KOPT-K1 (cell line): ENCODE results near the gene CADM2.
"Not testable (repeated sequence)": the region's sequence is repeated elsewhere in the genome, so short reads cannot be mapped to it uniquely, and the experiment has no call there.

Source experiments
- H3K27ac ChIP-seq: fragments of 200-600 bp; sonication (generic); 2 replicates; pipeline ENCODE4 v1.5.1; 2016; ENCODE audit warnings: antibody characterized with exemption, mild to moderate bottlenecking, low read depth, low read length; ENCODE audit not compliant: poor library complexity, severe bottlenecking
- H3K36me3 ChIP-seq: fragments of 200-600 bp; sonication (generic); 2 replicates; pipeline ENCODE4 v1.5.1; 2017; ENCODE audit warnings: antibody characterized with exemption, mild to moderate bottlenecking, low read length, moderate library complexity; ENCODE audit not compliant: insufficient read depth
- H3K9me3 ChIP-seq: fragments of 200-600 bp; sonication (generic); 2 replicates; pipeline ENCODE4 v1.5.1; 2017; ENCODE audit warnings: antibody characterized with exemption, low read length, mild to moderate bottlenecking; ENCODE audit not compliant: insufficient read depth, poor library complexity, severe bottlenecking

CADM2 gene

GRCh38 chr3:85507052-85507451 is 548.3 kb downstream of the CADM2 start:
- H3K36me3 ChIP-seq, H3K27ac ChIP-seq, H3K9me3 ChIP-seq: not testable (repeated sequence)

- Histone ChIP-seq H3K36me3 (no peaks in the 10 kb centered on the region), H3K27ac (no peak overlapping the region), H3K9me3 (no peaks in the 10 kb centered on the region)
Measured at GRCh38 chr3:85508659-85509058, 549.9 kb downstream of the CADM2 start.

- no peak overlapping the region for H3K27ac ChIP-seq
- no peaks in the 10 kb centered on the region for H3K36me3 ChIP-seq
- H3K9me3 ChIP-seq: no peaks in the 10 kb centered on the region
Measured at GRCh38 chr3:85516146-85516545, 557.4 kb downstream of the CADM2 start.

- no peaks in the 10 kb centered on the region for H3K9me3 ChIP-seq
- H3K27ac ChIP-seq: no peak overlapping the region
- no peaks in the 10 kb centered on the region for H3K36me3 ChIP-seq
Measured at GRCh38 chr3:85524104-85524503, 565.3 kb downstream of the CADM2 start.

- Histone ChIP-seq H3K36me3 (no peaks in the 10 kb centered on the region), H3K9me3 (no peaks in the 10 kb centered on the region), H3K27ac (no peak overlapping the region)
Measured at GRCh38 chr3:85525264-85525663, 566.5 kb downstream of the CADM2 start.

- no peak overlapping the region for H3K27ac ChIP-seq
- H3K36me3 ChIP-seq: no peaks in the 10 kb centered on the region
- no peaks in the 10 kb centered on the region for H3K9me3 ChIP-seq
Measured at GRCh38 chr3:85533586-85533985, 574.8 kb downstream of the CADM2 start.

- H3K27ac ChIP-seq: no peak overlapping the region
- H3K9me3 ChIP-seq: no peaks in the 10 kb centered on the region
- no peaks in the 10 kb centered on the region for H3K36me3 ChIP-seq
Measured at GRCh38 chr3:85535517-85535916, 576.7 kb downstream of the CADM2 start.

- Histone ChIP-seq H3K9me3 (no peaks in the 10 kb centered on the region), H3K27ac (no peak overlapping the region), H3K36me3 (no peaks in the 10 kb centered on the region)
Measured at GRCh38 chr3:85539232-85539631, 580.4 kb downstream of the CADM2 start.

- H3K36me3 ChIP-seq: no peaks in the 10 kb centered on the region
- H3K27ac ChIP-seq: no peak overlapping the region
- no peaks in the 10 kb centered on the region for H3K9me3 ChIP-seq
Measured at GRCh38 chr3:85554153-85554552, 595.4 kb downstream of the CADM2 start.

GRCh38 chr3:85560088-85560785 is 601.4 kb downstream of the CADM2 start:
- H3K27ac ChIP-seq: no peak overlapping the region
- H3K9me3 ChIP-seq: no peaks in the 10 kb centered on the region
- no peaks in the 10 kb centered on the region for H3K36me3 ChIP-seq

GRCh38 chr3:85567071-85567676 is 608.4 kb downstream of the CADM2 start:
- no peak overlapping the region for H3K27ac ChIP-seq
- H3K9me3 ChIP-seq: no peaks in the 10 kb centered on the region
- no peaks in the 10 kb centered on the region for H3K36me3 ChIP-seq

GRCh38 chr3:85570819-85571218 is 612.0 kb downstream of the CADM2 start:
- Histone ChIP-seq H3K9me3 (no peaks in the 10 kb centered on the region), H3K27ac (no peak overlapping the region), H3K36me3 (no peaks in the 10 kb centered on the region)

- no peak overlapping the region for H3K27ac ChIP-seq
- H3K9me3 ChIP-seq: no peaks in the 10 kb centered on the region
- no peaks in the 10 kb centered on the region for H3K36me3 ChIP-seq
Measured at GRCh38 chr3:85571835-85572234, 613.0 kb downstream of the CADM2 start.

GRCh38 chr3:85572426-85572825 is 613.6 kb downstream of the CADM2 start:
- no peaks in the 10 kb centered on the region for H3K36me3 ChIP-seq
- no peak overlapping the region for H3K27ac ChIP-seq
- H3K9me3 ChIP-seq: no peaks in the 10 kb centered on the region

GRCh38 chr3:85572978-85573377 is 614.2 kb downstream of the CADM2 start:
- H3K27ac ChIP-seq: no peak overlapping the region
- H3K9me3 ChIP-seq: no peaks in the 10 kb centered on the region
- no peaks in the 10 kb centered on the region for H3K36me3 ChIP-seq
